ENCODE measurements around the gene CDC14A. TPM values are rescaled to one million over a fixed set of nuclear protein-coding genes. Genes with fewer than 3 reads are reported as not detected.

The CDC14A gene
- total RNA-seq, 1 experiment from 2014 or later = 6.5 TPM

DNA sequence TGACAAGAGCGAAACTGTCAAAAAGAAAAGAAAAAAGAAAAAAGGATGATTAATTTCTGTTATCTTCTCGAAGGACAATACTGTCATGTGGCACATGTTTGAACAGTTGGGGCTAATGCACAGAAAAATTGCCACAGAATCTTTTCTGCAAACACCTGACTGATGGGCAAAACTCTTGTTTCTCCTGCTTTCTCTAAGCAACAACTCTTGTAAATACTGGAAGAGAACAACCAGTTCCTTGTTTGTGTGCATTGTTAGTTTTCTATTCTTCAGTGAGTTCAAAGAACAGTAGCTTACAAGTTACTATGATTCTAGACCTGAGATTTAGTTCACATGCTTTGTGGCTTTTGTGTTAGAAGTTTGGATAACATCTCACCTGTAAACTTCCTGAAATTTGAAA lies 60.7 kb downstream of the CDC14A start:
- no peaks in the 10 kb centered on the region for H3K9me3 ChIP-seq (replicated peaks)
- H3K4me1 ChIP-seq (replicated peaks) = no peaks in the 10 kb centered on the region
- no peak for DNase-seq (ENCODE audit: low read depth in 1 of 2, low spot score in 2 of 2)
- no peaks in the 10 kb centered on the region for H3K36me3 ChIP-seq
- H3K4me3 ChIP-seq = no peak overlapping the region
- H3K27ac ChIP-seq = no peak overlapping the region
- no peaks in the 10 kb centered on the region for H3K27me3 ChIP-seq (replicated peaks)

GRCh38 chr1:100414693-100415497 lies 62.6 kb downstream of the CDC14A start:
- Histone ChIP-seq H3K27ac (no peak overlapping the region), H3K4me1 (replicated peaks) (no peaks in the 10 kb centered on the region), H3K9me3 (replicated peaks) (no peaks in the 10 kb centered on the region), H3K36me3 (no peaks in the 10 kb centered on the region), H3K4me3 (no peak overlapping the region), H3K27me3 (replicated peaks) (no peaks in the 10 kb centered on the region)
- no peak for DNase-seq (ENCODE audit: low read depth in 1 of 2, low spot score in 2 of 2)

DNA sequence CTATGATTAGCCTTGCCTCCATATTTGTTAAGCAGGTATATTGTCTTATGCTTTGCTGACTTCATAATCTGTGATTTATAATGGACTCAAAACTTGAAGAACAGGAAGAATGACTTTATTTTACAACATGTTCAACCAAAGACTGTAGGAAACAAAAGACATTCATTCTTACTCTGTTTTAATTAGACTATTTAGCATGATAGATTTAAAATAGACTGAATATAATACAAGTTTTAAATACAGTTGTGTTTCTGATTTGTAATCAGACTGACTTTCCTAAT lies 63.1 kb downstream of the CDC14A start:
- Histone ChIP-seq H3K9me3 (replicated peaks) (no peaks in the 10 kb centered on the region), H3K36me3 (no peaks in the 10 kb centered on the region), H3K4me3 (no peak overlapping the region), H3K4me1 (replicated peaks) (no peaks in the 10 kb centered on the region), H3K27me3 (replicated peaks) (no peaks in the 10 kb centered on the region), H3K27ac (no peak overlapping the region)
- DNase-seq (ENCODE audit: low read depth in 1 of 2, low spot score in 2 of 2) = no peak

- Histone ChIP-seq H3K27me3 (replicated peaks) (no peaks in the 10 kb centered on the region), H3K4me1 (replicated peaks) (no peaks in the 10 kb centered on the region), H3K36me3 (no peaks in the 10 kb centered on the region), H3K9me3 (replicated peaks) (no peaks in the 10 kb centered on the region), H3K4me3 (no peak overlapping the region), H3K27ac (no peak overlapping the region)
- DNase-seq (ENCODE audit: low read depth in 1 of 2, low spot score in 2 of 2) = no peak
Measured at GRCh38 chr1:100419072-100419471, 66.8 kb downstream of the CDC14A start.

DNA sequence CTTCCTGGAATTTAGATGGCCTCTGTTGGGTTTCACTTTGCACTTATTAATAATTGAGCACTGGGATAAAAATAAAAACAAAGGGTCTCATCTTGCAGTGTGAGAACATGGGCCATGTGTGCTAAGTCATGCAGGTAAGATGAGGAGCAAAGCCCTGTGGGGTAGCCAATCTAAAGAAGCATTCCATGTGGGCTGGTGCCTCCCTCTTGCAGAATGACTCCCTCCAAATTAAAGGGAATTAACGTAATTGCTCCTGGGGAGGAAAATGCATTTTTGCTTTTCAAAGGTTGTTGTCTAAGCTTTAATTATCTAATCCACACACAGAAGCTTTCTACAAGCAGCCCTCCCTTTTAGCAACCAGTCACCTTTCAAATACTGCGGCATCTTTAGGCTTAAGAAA lies 69.8 kb downstream of the CDC14A start:
- H3K4me1 ChIP-seq (replicated peaks) = no peaks in the 10 kb centered on the region
- H3K9me3 ChIP-seq (replicated peaks) = no peaks in the 10 kb centered on the region
- H3K36me3 ChIP-seq = no peaks in the 10 kb centered on the region
- no peaks in the 10 kb centered on the region for H3K27me3 ChIP-seq (replicated peaks)
- H3K4me3 ChIP-seq = no peak overlapping the region
- no peak overlapping the region for H3K27ac ChIP-seq
- no peak for DNase-seq (ENCODE audit: low read depth in 1 of 2, low spot score in 2 of 2)

GRCh38 chr1:100423832-100424337 lies 71.6 kb downstream of the CDC14A start:
- no peaks in the 10 kb centered on the region for H3K27me3 ChIP-seq (replicated peaks)
- no peaks in the 10 kb centered on the region for H3K9me3 ChIP-seq (replicated peaks)
- DNase-seq (ENCODE audit: low read depth in 1 of 2, low spot score in 2 of 2) = no peak

GRCh38 chr1:100428160-100428559 lies 75.9 kb downstream of the CDC14A start:
- Histone ChIP-seq H3K4me1 (replicated peaks) (0 out of 2 replicates have a peak, but pooled peaks cover 5% of the 10 kb centered on the region), H3K4me3 (no peak overlapping the region), H3K27ac (no peak overlapping the region), H3K9me3 (replicated peaks) (no peaks in the 10 kb centered on the region), H3K27me3 (replicated peaks) (no peaks in the 10 kb centered on the region), H3K36me3 (no peaks in the 10 kb centered on the region)
- no peak for DNase-seq (ENCODE audit: low read depth in 1 of 2, low spot score in 2 of 2)

More at GRCh38 chr1:100423832-100424337, 71.6 kb downstream of the CDC14A start:
- H3K27ac ChIP-seq = no peak overlapping the region
- H3K4me3 ChIP-seq = no peak overlapping the region
- no peaks in the 10 kb centered on the region for H3K36me3 ChIP-seq
- H3K4me1 ChIP-seq (replicated peaks) = no peaks in the 10 kb centered on the region

- Histone ChIP-seq H3K27me3 (replicated peaks) (no peaks in the 10 kb centered on the region), H3K4me3 (no peak overlapping the region), H3K27ac (no peak overlapping the region), H3K4me1 (replicated peaks) (0 out of 2 replicates have a peak, but pooled peaks cover 5% of the 10 kb centered on the region), H3K36me3 (no peaks in the 10 kb centered on the region), H3K9me3 (replicated peaks) (no peaks in the 10 kb centered on the region)
- no peak for DNase-seq (ENCODE audit: low read depth in 1 of 2, low spot score in 2 of 2)
Measured at GRCh38 chr1:100430325-100430756, 78.0 kb downstream of the CDC14A start.

DNA sequence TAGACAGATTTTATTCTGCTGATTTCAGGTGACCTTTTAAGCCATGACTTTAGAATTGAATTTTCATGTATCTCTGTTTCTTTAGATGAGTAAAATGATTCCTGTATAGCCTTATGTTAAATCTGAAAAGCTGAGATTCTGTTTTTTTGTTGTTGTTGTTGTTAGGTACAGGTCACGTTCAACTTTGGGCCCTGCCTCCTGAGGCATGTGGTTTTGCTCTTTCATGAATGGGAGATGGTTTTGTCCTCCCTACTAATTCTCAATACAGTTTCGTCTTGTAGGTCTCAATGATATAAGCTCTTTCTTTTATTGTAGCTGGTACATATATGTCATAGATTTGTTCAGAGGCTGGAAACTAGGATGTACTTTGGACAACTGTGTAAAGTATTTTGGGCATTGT lies 79.6 kb downstream of the CDC14A start:
- no peak for DNase-seq (ENCODE audit: low read depth in 1 of 2, low spot score in 2 of 2)
- 0 out of 2 replicates have a peak, but pooled peaks cover 5% of the 10 kb centered on the region for H3K4me1 ChIP-seq (replicated peaks)
- no peaks in the 10 kb centered on the region for H3K27me3 ChIP-seq (replicated peaks)
- H3K36me3 ChIP-seq = no peaks in the 10 kb centered on the region
- no peaks in the 10 kb centered on the region for H3K9me3 ChIP-seq (replicated peaks)
- H3K27ac ChIP-seq = no peak overlapping the region
- H3K4me3 ChIP-seq = no peak overlapping the region

DNA sequence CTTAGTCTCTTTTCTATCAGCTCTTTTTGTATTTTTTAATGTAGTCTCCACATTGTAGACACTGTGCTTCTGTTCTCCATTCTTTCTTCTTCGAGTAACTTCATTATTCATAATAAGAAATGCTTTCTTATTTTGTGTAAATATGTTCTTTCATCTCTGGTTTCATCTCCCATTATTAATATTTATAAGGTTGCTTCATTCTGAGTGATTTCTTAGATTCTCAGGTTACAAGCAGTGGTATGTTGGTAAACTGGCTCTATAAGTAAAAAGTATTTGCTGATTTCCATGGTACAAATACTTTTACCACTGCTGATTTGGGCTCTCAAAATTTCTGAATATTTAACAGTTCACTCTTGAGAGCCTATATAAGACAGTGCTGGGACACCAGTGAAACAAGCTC lies 81.3 kb downstream of the CDC14A start:
- no peaks in the 10 kb centered on the region for H3K27me3 ChIP-seq (replicated peaks)
- no peaks in the 10 kb centered on the region for H3K9me3 ChIP-seq (replicated peaks)
- no peak overlapping the region for H3K27ac ChIP-seq
- DNase-seq (ENCODE audit: low read depth in 1 of 2, low spot score in 2 of 2) = no peak
- H3K4me1 ChIP-seq (replicated peaks) = 0 out of 2 replicates have a peak, but pooled peaks cover 5% of the 10 kb centered on the region
- no peaks in the 10 kb centered on the region for H3K36me3 ChIP-seq
- H3K4me3 ChIP-seq = no peak overlapping the region

- DNase-seq (ENCODE audit: low read depth in 1 of 2, low spot score in 2 of 2) = no peak
- Histone ChIP-seq H3K27me3 (replicated peaks) (no peaks in the 10 kb centered on the region), H3K4me1 (replicated peaks) (0 out of 2 replicates have a peak, but pooled peaks cover 5% of the 10 kb centered on the region), H3K9me3 (replicated peaks) (no peaks in the 10 kb centered on the region), H3K36me3 (no peaks in the 10 kb centered on the region), H3K4me3 (no peak overlapping the region), H3K27ac (no peak overlapping the region)
Measured at GRCh38 chr1:100434831-100435230, 82.5 kb downstream of the CDC14A start.

DNA sequence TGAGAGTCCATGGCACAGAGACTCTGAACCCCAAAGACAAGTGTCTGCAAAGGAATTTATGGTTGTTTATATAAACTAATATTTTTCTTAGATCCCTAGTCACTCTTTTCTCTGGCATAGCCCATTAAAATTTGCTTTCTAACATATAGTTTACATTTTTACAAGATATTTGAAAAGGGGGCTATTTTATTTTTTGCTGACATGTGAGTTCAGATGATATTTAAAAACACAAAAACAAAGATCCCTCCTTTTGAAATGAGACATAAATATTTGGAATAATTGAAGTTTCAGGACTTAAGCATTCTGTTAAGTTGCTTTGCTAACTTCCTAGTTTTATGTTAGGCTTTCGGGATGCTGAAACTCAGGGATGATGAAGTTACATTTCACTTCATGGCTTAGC lies 86.1 kb downstream of the CDC14A start:
- DNase-seq (ENCODE audit: low read depth in 1 of 2, low spot score in 2 of 2) = no peak
- no peaks in the 10 kb centered on the region for H3K27me3 ChIP-seq (replicated peaks)
- H3K4me3 ChIP-seq = no peak overlapping the region
- H3K9me3 ChIP-seq (replicated peaks) = no peaks in the 10 kb centered on the region
- no peak overlapping the region for H3K27ac ChIP-seq
- no peaks in the 10 kb centered on the region for H3K4me1 ChIP-seq (replicated peaks)
- no peaks in the 10 kb centered on the region for H3K36me3 ChIP-seq

GRCh38 chr1:100438789-100439188 lies 86.5 kb downstream of the CDC14A start:
- no peak overlapping the region for H3K4me3 ChIP-seq

GRCh38 chr1:100440075-100440809 lies 87.9 kb downstream of the CDC14A start:
- Histone ChIP-seq H3K27me3 (replicated peaks) (no peaks in the 10 kb centered on the region), H3K9me3 (replicated peaks) (no peaks in the 10 kb centered on the region), H3K4me1 (replicated peaks) (no peaks in the 10 kb centered on the region), H3K4me3 (no peak overlapping the region), H3K27ac (no peak overlapping the region), H3K36me3 (no peaks in the 10 kb centered on the region)
- no peak for DNase-seq (ENCODE audit: low read depth in 1 of 2, low spot score in 2 of 2)

More at GRCh38 chr1:100438789-100439188, 86.5 kb downstream of the CDC14A start:
- H3K4me1 ChIP-seq (replicated peaks) = no peaks in the 10 kb centered on the region
- no peaks in the 10 kb centered on the region for H3K9me3 ChIP-seq (replicated peaks)
- H3K27me3 ChIP-seq (replicated peaks) = no peaks in the 10 kb centered on the region
- no peaks in the 10 kb centered on the region for H3K36me3 ChIP-seq
- H3K27ac ChIP-seq = no peak overlapping the region
- no peak for DNase-seq (ENCODE audit: low read depth in 1 of 2, low spot score in 2 of 2)

Measured in SJSA1 (cell line).